ENCODE results near the gene TBC1D8.

Gene TBC1D8

DNA sequence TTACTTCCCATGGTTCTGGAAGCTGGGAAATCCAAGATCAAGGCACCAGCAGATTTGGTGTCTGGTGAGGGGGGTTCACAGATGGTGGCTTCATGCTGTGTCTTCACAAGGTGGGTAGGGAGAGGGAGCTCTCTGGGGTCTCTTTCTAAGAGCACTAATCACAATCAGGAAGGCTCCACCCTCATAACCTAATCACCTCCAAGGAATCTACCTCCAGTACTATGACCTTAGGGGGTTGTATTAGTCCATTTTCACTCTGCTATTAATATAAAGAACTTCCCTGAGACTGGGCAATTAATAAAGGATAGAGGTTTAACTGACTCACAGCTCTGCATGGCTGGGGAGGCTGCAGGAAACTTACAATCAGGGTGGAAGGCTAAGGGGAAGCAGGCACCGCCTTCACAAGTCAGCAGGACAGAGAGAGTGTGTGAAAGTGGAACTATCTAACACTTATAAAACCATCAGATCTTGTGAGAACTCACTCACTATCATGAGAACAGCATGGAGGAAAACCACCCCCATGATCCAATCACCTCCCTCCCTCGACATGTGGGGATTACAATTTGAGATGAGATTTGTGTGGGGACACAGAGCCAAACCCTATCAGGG is 17.6 kb downstream of the TBC1D8 start:
- DNase-seq: peak in 1 of 2 experiments; percentile 22

DNA sequence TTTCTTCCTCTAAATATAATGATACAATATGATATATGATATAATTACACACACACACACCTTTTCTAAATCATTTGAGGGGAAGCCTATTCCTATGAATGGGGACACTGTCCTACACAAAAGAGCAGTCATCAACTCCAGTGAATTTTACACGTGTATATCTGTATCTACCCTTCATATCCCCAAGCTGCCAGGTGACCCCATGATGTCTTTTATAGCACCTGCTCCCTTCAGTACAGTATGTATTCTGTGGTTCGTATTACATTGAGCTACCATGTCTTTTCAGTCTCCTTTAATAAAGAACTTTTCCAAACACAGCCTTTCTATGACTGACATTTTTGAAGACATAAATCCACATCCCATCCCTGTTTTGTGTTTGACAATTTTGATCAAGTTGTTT is 19.0 kb downstream of the TBC1D8 start:
- no peak for DNase-seq

- no peak for DNase-seq
Measured at GRCh38 chr2:101130081-101130480, 21.1 kb downstream of the TBC1D8 start.

GRCh38 chr2:101127319-101128056 is 23.7 kb downstream of the TBC1D8 start:
- no peak for DNase-seq

GRCh38 chr2:101125808-101126207 is 25.4 kb downstream of the TBC1D8 start:
- no peak for DNase-seq

GRCh38 chr2:101125374-101125773 is 25.8 kb downstream of the TBC1D8 start:
- DNase-seq: peak; percentile 62

- DNase-seq: no peak
Measured at GRCh38 chr2:101124643-101125366, 26.4 kb downstream of the TBC1D8 start.

DNA sequence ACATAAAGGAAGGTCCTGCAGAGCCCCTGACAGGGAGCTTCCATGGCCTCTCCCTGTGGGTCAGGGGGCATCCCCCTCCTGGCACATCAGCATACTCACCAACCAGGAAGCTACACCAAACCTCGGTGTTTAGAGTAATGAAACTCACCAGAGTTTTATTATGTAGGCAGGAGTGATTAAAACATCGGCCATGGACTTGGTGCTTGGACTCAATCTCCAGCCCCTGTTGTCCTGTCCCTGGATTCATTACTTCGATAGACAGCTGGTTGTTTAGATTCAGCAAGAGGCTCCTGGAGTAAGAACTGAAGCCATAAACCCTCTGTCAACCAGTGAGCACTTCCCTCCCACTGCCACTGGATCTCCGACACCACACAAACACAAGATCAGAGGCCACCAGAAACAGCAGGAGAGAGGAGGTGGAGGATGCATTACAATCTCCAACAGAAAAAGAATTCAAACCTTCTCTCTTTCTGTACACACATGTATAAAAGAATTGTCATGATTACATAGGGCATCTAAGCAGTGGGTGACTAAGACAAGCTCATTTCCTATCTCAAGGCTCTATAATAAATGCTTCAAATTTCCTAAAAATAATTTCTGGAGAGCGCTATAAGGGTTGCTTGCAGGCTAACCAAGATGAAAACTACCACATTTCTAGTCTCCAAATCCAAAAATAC is 27.2 kb downstream of the TBC1D8 start:
- no peak for DNase-seq

DNA sequence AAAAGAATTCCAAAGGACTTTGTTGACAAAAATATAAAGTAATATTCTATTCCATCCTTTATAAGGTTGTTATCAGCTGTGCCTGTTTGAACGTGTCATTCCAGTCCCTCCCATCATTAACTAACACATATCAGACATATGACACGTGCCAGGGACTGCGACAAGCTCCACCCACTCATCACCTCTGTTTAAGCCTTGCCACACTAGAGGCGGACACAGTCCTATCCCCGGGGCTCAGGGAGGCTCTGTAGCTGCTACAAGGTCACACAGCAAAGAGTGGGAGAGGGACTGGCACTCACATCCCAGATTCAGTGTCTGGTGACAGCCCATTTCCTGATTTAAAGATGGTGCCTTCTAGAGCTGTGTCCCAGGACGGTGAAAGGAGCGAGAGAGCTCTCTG is 30.0 kb downstream of the TBC1D8 start:
- DNase-seq: no peak

- DNase-seq: no peak
Measured at GRCh38 chr2:101120124-101120996, 30.8 kb downstream of the TBC1D8 start.

DNA sequence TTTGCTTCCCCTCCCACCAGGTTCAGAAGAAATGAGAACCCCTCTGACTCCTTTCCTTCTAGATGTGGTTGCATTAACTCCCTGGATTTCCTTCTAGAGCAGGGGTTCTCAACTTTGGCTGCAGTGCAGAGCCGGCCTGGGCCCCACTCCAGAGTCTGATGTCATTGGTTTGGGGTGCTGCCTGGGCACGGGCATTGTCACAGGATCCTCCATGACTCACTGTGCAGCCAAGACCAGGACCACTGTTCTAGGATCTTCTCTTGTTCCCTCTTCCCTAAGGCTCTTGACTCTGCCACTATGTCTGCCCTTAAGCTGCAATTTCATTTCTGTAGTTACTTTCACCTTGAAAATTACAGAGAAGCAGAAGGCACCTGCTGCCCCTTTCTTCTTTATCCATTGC is 31.8 kb downstream of the TBC1D8 start:
- no peak for DNase-seq

DNA sequence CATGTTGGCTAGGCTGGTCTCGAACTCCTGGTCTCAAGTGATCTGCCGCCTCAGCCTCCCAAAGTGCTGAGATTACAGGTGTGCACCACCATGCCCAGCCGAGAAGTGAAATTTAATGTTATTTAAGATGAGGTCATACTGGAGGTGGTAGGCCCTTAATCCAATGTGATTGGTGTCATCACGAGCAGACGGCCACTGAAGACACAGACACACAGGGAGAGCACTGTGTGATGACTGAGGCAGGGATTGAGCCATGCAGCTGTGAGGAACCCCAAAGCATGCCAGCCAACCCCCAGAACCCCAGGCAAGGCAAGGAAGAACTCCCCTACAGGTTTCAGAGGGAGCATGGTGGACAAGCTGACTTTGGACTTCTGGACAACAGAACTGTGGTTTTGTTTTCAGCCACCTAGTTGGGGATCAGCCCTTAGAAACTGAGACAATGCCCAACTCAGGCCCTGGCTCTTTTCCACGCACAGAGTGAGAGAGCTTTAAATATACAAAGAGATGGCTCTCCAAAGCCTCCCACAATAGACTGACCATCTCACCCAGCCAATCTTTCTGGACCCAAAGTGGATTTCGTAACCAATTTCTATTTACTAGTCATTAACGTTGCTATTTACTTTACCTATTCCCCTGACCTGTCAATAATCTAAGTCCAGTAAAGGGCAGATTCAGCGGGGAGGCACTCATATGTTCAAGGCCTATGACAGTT is 34.2 kb downstream of the TBC1D8 start:
- DNase-seq: no peak

DNA sequence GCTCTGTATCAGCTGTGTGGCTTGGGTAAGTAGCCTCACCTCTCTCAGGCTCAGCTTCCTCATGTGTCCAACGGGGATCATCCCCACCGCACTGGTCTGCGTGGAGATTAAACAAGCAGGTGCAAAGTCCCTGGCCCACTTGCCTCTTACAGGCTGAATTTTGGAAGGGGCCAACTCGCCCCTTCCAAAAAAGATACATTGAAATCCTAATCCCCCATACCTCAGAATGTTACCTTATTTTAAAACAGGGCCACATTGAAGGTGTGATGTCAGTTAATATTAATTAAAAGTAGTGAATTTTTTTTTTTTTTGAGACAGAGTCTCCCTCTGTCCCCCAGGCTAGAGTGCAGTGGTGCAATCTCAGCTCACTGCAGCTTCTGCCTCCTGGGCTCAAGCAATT is 34.8 kb downstream of the TBC1D8 start:
- DNase-seq: no peak

DNA sequence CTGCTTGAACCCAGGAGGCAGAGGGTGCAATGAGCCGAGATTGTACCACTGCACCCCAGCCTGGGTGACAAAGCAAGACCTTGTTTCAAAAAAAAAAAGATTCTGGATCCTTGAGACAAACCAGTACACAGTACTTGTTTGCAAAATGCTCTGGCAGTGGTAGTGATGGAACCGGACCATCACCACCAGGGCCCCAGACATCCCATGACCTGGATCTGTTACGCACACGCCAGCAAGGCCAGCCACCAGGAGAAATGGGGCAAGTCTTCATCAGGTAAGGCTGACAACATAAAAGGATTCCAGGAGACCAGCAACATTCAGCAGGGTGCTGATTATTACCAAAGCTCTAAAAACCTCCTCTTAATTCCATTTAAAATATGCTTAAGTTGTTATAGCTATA is 35.5 kb downstream of the TBC1D8 start:
- DNase-seq: no peak

- DNase-seq: peak; percentile 83 to 91
Measured at GRCh38 chr2:101114815-101115214, 36.4 kb downstream of the TBC1D8 start.

DNA sequence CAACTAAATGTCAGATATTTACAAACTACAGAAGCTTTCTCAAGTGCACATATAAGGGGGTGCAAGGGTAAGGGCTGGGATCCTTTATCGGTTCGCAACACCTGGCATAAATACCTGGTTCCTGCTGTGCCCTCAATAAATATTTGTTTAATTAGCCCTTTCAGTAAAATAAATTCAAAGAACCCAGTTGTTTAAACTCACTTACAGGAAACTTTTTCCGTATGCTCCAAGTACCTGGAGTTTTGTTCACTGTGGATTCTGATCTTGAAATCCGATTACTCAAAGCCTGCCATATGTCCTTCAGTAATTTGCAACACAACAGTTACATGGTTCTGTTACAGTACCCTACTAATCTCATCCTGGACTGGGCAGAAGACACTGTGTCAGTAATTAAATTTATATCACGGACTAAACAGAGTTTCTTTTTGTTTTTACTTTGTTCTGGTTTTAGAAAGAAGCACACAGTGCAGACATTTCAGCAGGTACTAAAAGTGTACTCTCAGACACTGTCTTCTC is 36.9 kb downstream of the TBC1D8 start:
- DNase-seq: no peak

GRCh38 chr2:101113441-101114267 is 37.5 kb downstream of the TBC1D8 start:
- DNase-seq: peak in 1 of 2 experiments; percentile 28

GRCh38 chr2:101112772-101113157 is 38.4 kb downstream of the TBC1D8 start:
- DNase-seq: peak; percentile 18 to 28

- no peak for DNase-seq
Measured at GRCh38 chr2:101111917-101112771, 39.0 kb downstream of the TBC1D8 start.

All from Kasumi-1 (cell line).